ENCODE measurements around the gene REXO5. TPM values are rescaled to one million over a fixed set of nuclear protein-coding genes. Genes with fewer than 3 reads are reported as not detected.

Gene REXO5, protein sequence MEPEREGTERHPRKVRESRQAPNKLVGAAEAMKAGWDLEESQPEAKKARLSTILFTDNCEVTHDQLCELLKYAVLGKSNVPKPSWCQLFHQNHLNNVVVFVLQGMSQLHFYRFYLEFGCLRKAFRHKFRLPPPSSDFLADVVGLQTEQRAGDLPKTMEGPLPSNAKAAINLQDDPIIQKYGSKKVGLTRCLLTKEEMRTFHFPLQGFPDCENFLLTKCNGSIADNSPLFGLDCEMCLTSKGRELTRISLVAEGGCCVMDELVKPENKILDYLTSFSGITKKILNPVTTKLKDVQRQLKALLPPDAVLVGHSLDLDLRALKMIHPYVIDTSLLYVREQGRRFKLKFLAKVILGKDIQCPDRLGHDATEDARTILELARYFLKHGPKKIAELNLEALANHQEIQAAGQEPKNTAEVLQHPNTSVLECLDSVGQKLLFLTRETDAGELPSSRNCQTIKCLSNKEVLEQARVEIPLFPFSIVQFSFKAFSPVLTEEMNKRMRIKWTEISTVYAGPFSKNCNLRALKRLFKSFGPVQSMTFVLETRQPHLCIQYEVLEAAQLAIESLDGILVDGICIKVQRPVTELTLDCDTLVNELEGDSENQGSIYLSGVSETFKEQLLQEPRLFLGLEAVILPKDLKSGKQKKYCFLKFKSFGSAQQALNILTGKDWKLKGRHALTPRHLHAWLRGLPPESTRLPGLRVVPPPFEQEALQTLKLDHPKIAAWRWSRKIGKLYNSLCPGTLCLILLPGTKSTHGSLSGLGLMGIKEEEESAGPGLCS
- total RNA-seq, result 1 to 10 TPM in 3 of 4 donors, under 1 TPM in 1; 0.78 to 3.6 (median 1.8) TPM

DNA sequence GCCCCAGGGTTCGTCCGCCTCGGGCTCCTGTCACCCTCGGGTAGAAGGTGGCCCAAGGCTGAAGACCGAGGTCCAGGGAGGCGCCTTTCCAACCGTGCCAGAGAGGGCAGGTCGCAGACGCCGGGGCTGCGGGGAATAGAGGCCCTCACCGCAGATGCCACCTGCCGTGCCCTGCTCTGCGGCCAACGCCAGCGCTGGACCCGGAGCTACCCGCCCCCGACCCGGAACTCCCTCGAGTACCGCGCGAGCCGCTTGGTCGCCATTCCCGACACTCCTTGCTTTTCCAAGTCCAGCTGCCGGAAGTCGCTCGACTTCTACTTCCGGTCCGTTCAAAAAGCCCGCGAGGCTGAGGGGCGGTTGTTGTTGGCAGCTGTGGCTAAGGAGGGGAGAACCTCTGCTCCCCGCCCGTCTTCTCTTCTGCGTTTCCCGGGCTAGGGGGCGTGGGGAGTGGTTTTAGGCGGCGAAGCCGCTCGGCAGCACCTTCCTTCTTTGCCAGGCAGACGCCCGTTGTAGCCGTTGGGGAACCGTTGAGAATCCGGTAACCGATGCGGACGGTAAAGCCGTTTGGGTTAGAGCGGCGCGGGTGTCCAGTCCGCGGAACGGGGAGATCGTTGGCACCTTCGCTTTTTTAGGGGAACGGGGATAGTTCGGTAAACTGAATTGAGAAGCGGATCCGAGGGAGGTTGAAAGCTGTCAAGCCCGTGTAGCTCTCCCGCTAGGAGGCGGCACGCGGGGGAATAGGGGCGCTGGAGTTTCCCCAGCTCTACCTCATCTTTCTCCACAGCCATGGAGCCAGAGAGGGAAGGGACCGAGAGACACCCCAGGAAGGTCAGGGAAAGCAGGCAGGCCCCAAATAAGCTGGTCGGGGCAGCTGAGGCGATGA is at the start of gene REXO5, which contains the start of gene ERI2:
Gene REXO5 (plus strand): TSS at position 360 of the 883 bp plus-strand sequence. CDS start 427 bp downstream, at position 787.
Gene ERI2 (minus strand): TSS at position 305 of the 883 bp plus-strand sequence. CDS start 42 bp downstream, at position 263.
- Histone ChIP-seq H3K4me1 (peaks cover 5 to 10% of the 10 kb centered on the region in 2 donors), H3K4me3 (replicated peaks in 1 of 3) (peak within 1 kb of the TSS; percentile 55 to 97 (median 97)), H3K36me3 (no peaks in the 10 kb centered on the region), H3K9me3 (no peaks in the 10 kb centered on the region), H3K27ac (peak within 1 kb of the TSS; percentile 82 to 93 (median 85)), H3K27me3 (no peaks in the 10 kb centered on the region)
- TF ChIP-seq CTCF (IDR thresholded peaks at IDR 0.05) (peak in 2 of 6 experiments; percentile 33 to 39), POLR2A (IDR thresholded peaks at IDR 0.05) (peak in 1 of 2 donors; percentile 81)
- intact Hi-C loops (cut with DNase I), result no loop called here
- DNase-seq, result peak; percentile 90 to 92
- WGBS, 2 donors, result 0 to 1% methylated on average over 25 to 52 of the region's 74 CpGs

DNA sequence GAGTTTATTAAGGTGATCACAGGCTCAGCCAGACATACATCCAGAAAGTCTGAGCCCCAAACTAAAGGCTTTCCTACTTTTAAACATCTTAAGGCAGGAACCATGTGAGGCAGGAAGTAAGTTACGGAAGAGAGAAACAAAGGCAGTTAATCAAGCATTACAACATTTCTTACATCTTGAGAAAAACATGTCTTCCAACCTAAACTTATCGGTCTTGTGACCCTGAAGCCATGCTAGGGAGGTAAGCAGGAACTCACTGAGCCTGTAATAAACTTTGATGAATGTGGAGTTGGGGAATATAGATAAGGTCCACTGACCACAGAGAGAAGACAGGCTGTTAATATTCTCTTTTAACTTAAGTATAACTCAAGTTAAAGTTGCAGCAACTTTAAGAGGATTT is 46.0 kb upstream of the REXO5 start:
- intact Hi-C loops (cut with DNase I), result no loop called here
- no peak for DNase-seq
- Histone ChIP-seq H3K36me3 (no peaks in the 10 kb centered on the region), H3K4me3 (replicated peaks in 1 of 3) (no peak overlapping the region), H3K27me3 (no peaks in the 10 kb centered on the region), H3K27ac (no peak overlapping the region), H3K4me1 (peaks cover 0 to 4% of the 10 kb centered on the region in 2 donors), H3K9me3 (no peaks in the 10 kb centered on the region)
- TF ChIP-seq POLR2A (IDR thresholded peaks at IDR 0.05) (no peak), CTCF (IDR thresholded peaks at IDR 0.05) (no peak)
- WGBS, 2 donors, result 82 to 91% methylated on average over 2 of the region's 2 CpGs

GRCh38 chr16:20761175-20761574 is 45.2 kb upstream of the REXO5 start:
- no peak for DNase-seq
- TF ChIP-seq POLR2A (IDR thresholded peaks at IDR 0.05) (no peak), CTCF (IDR thresholded peaks at IDR 0.05) (no peak)
- 86 to 100% methylated on average over 1 of the region's 1 CpG for WGBS, 2 donors
- no peaks in the 10 kb centered on the region for H3K9me3 ChIP-seq
- no peak overlapping the region for H3K4me3 ChIP-seq (replicated peaks in 1 of 3)
- no peaks in the 10 kb centered on the region for H3K27me3 ChIP-seq
- intact Hi-C loops (cut with DNase I), result no loop called here
- H3K27ac ChIP-seq, result no peak overlapping the region
- H3K4me1 ChIP-seq, result peaks cover 0 to 4% of the 10 kb centered on the region in 2 donors
- H3K36me3 ChIP-seq, result no peaks in the 10 kb centered on the region

DNA sequence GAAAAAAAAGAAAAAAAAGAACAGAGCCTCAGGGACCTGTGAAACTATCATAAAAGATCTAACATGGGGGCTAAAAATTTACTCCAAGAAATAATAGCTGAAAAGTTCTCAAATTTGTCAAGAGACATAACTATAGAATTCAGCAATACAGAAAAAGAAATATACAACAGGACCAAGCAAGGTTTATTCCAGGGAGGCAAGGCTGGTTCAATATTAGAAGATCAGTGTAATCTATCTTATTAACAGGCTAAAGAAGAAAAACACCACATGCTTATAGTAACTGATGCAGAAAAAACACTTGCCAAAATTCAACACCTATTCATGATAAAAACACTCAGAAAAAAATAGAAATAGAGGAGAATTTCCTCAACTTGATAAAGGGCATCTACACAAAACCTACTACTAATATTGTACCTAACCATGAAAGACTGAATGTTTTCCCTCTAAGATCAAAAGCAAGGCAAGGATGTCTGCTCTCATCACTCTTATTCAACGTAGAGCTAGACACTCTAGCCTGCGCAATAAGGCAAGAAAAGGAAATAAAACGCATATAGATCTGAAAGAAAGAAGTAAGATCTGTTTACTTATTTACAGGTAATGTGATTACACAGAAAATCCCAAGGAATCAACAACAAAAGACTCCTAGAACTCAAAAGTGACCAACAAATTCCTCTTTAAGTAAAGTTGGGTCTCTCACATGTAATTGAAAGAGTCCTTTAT is 43.8 kb upstream of the REXO5 start:
- H3K27me3 ChIP-seq, result no peaks in the 10 kb centered on the region
- peaks cover 0 to 4% of the 10 kb centered on the region in 2 donors for H3K4me1 ChIP-seq
- H3K36me3 ChIP-seq, result no peaks in the 10 kb centered on the region
- TF ChIP-seq POLR2A (IDR thresholded peaks at IDR 0.05) (no peak), CTCF (IDR thresholded peaks at IDR 0.05) (no peak)
- no peak overlapping the region for H3K27ac ChIP-seq
- no peaks in the 10 kb centered on the region for H3K9me3 ChIP-seq
- H3K4me3 ChIP-seq (replicated peaks in 1 of 3), result no peak overlapping the region
- intact Hi-C loops (cut with DNase I), result no loop called here
- no peak for DNase-seq
- WGBS, 2 donors, result 89 to 95% methylated on average over 3 of the region's 3 CpGs
